ENCODE measurements around the gene CYB5A.

Gene CYB5A

GRCh38 chr18:74203811-74204210 lies 88.0 kb downstream of the CYB5A start:
- DNase-seq, result no peak
